Stomach (tissue), 4 donors: Measurements from ENCODE around the gene SLC6A14.

ENCODE experiments used
- CTCF ChIP-seq, 7 experiments: fragments of 450-650 bp in 4 of 7; fragments of 200-600 bp in 3 of 7; sonication (generic) in 3 of 7; IDR thresholded peaks; one replicate each; pipeline ENCODE4 v1.5.1; 2016 to 2019; ENCODE audit warnings: antibody characterized with exemption in 7 of 7, control low read depth in 2 of 7, mild to moderate bottlenecking in 1 of 7
- POLR2AphosphoS5 ChIP-seq, 3 donors: sonication (generic); formaldehyde crosslinking; IDR thresholded peaks; one replicate each; pipeline ENCODE4 v1.6.1; 2016; ENCODE audit warnings: antibody characterized with exemption in 3 of 3

DNA sequence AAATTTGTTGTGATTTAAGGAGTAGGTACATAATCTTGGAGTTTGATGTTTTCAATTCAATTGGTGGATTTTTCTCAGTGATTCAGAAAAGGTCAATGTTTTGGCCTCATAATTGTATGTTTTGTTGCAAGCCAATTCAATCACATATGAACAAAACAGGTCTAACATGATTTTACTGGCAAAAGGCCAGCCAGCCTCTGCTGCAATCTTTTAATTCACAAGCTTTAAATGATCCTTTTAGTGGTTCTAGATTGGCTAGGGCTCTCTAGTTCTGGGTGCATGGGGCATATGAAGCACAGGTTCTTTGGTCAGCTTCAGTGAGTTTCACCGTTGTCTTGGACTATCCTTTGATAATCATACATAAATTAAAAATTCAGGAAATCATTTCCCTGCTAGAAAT, 19.2 kb upstream of the SLC6A14 start:
- TF ChIP-seq CTCF (IDR thresholded peaks at IDR 0.05) (no peak), POLR2AphosphoS5 (IDR thresholded peaks at IDR 0.05) (no peak)
